HEK293 (cell line): ENCODE results near the gene SUPT5H.

Experiments used
- CTCF ChIA-PET: fragments of 350-600 bp; formaldehyde crosslinking; extraction: SDS; loops from one replicate; lab custom pipeline; 2021; ENCODE audit warnings: antibody characterized with exemption; lab: Yijun Ruan, JAX
- POLR2A ChIA-PET: fragments of 300-600 bp; formaldehyde crosslinking; extraction: SDS; loops from one replicate; lab custom pipeline; 2020; ENCODE audit warnings: antibody characterized with exemption, inconsistent platforms; lab: Yijun Ruan, JAX
- H3K27ac ChIP-seq: fragments of 200-500 bp; sonication (Bioruptor generic); 2 replicates; pipeline ENCODE4 v1.5.1; 2014; ENCODE audit warnings: low read depth, low read length, control low read depth, inconsistent platforms; ENCODE audit errors: extremely low read depth
- H3K36me3 ChIP-seq, 2 experiments: fragments of 200-500 bp in 1 of 2; sonication (Bioruptor generic) in 1 of 2; 1 replicate in 1 of 2; 2 replicates in 1 of 2; pipeline ENCODE4 v1.5.1; 2014 to 2017; ENCODE audit warnings: inconsistent platforms in 2 of 2, low read length in 2 of 2; ENCODE audit not compliant: control insufficient read depth in 2 of 2, insufficient read depth in 1 of 2
- H3K4me1 ChIP-seq: fragments of 200-500 bp; sonication (Bioruptor generic); 2 replicates; pipeline ENCODE4 v1.5.1; 2014; ENCODE audit warnings: mild to moderate bottlenecking, low read length, inconsistent platforms; ENCODE audit not compliant: control insufficient read depth, insufficient read depth
- H3K4me3 ChIP-seq: 2 replicates; pipeline ENCODE4 v1.5.1; 2011; ENCODE audit warnings: low read depth, mild to moderate bottlenecking, control low read depth, low read length, moderate library complexity
- H3K9me3 ChIP-seq: fragments of 200-500 bp; sonication (Bioruptor generic); 2 replicates; pipeline ENCODE4 v1.5.1; 2014; ENCODE audit warnings: low read depth, low read length, inconsistent platforms; ENCODE audit not compliant: control insufficient read depth, insufficient read depth
- HOXC10 ChIP-seq: sonication (generic); formaldehyde crosslinking; IDR thresholded peaks from 2 replicates; pipeline ENCODE4 v1.8.1; 2023; ENCODE audit warnings: mild to moderate bottlenecking, missing genetic modification reagents
- KLF16 ChIP-seq: fragments of 450-650 bp; formaldehyde crosslinking; IDR thresholded peaks from 2 replicates; pipeline ENCODE4 v1.5.1; 2017; ENCODE audit warnings: missing biosample characterization, missing genetic modification characterization
- KLF8 ChIP-seq: fragments of 450-650 bp; formaldehyde crosslinking; IDR thresholded peaks from 2 replicates; pipeline ENCODE4 v1.5.1; 2016; ENCODE audit warnings: missing biosample characterization, missing genetic modification characterization
- KLF9 ChIP-seq: fragments of 450-650 bp; formaldehyde crosslinking; IDR thresholded peaks from 2 replicates; pipeline ENCODE4 v1.5.1; 2016; ENCODE audit warnings: missing biosample characterization, missing genetic modification characterization, low read depth
- MYNN ChIP-seq: fragments of 450-650 bp; formaldehyde crosslinking; IDR thresholded peaks from 2 replicates; pipeline ENCODE4 v1.5.1; 2016; ENCODE audit warnings: missing biosample characterization, missing genetic modification characterization, borderline replicate concordance
- SCRT2 ChIP-seq: fragments of 450-650 bp; formaldehyde crosslinking; IDR thresholded peaks from 2 replicates; pipeline ENCODE4 v1.5.1; 2016; ENCODE audit warnings: missing biosample characterization, missing genetic modification characterization
- ZBTB21 ChIP-seq: fragments of 450-650 bp; formaldehyde crosslinking; IDR thresholded peaks from 2 replicates; pipeline ENCODE4 v1.5.1; 2017; ENCODE audit warnings: missing biosample characterization, missing genetic modification characterization
- ZFP37 ChIP-seq: fragments of 450-650 bp; formaldehyde crosslinking; IDR thresholded peaks from 2 replicates; pipeline ENCODE4 v1.5.1; 2016; ENCODE audit warnings: missing biosample characterization, missing genetic modification characterization
- ZNF112 ChIP-seq: fragments of 450-650 bp; formaldehyde crosslinking; IDR thresholded peaks from 2 replicates; pipeline ENCODE4 v1.5.0; 2017; ENCODE audit warnings: missing biosample characterization, missing genetic modification characterization
- ZNF121 ChIP-seq: fragments of 450-650 bp; formaldehyde crosslinking; IDR thresholded peaks from 2 replicates; pipeline ENCODE4 v1.5.1; 2016; ENCODE audit warnings: missing biosample characterization, missing genetic modification characterization
- ZNF138 ChIP-seq: fragments of 450-650 bp; formaldehyde crosslinking; IDR thresholded peaks from 2 replicates; pipeline ENCODE4 v1.5.1; 2016; ENCODE audit warnings: missing biosample characterization, missing genetic modification characterization, borderline replicate concordance
- ZNF157 ChIP-seq: fragments of 450-650 bp; formaldehyde crosslinking; IDR thresholded peaks from 2 replicates; pipeline ENCODE4 v1.5.1; 2016; ENCODE audit warnings: missing biosample characterization, missing genetic modification characterization
- ZNF184 ChIP-seq: fragments of 450-650 bp; IDR thresholded peaks from 2 replicates; pipeline ENCODE4 v1.5.1; 2018; ENCODE audit warnings: missing biosample characterization, mild to moderate bottlenecking, missing genetic modification characterization
- ZNF24 ChIP-seq: fragments of 450-650 bp; formaldehyde crosslinking; IDR thresholded peaks from 2 replicates; pipeline ENCODE4 v1.5.1; 2016; ENCODE audit warnings: missing biosample characterization, missing genetic modification characterization
- ZNF398 ChIP-seq: fragments of 450-650 bp; formaldehyde crosslinking; IDR thresholded peaks from 2 replicates; pipeline ENCODE4 v1.5.1; 2017; ENCODE audit warnings: missing biosample characterization, missing genetic modification characterization
- ZNF449 ChIP-seq: fragments of 450-650 bp; formaldehyde crosslinking; IDR thresholded peaks from 2 replicates; pipeline ENCODE4 v1.5.1; 2017; ENCODE audit warnings: missing biosample characterization, mild to moderate bottlenecking, missing genetic modification characterization, moderate library complexity
- ZNF514 ChIP-seq: fragments of 450-650 bp; formaldehyde crosslinking; IDR thresholded peaks from 2 replicates; pipeline ENCODE4 v1.5.1; 2016; ENCODE audit warnings: missing biosample characterization, missing genetic modification characterization
- ZNF561 ChIP-seq: fragments of 450-650 bp; IDR thresholded peaks from 2 replicates; pipeline ENCODE4 v1.5.1; 2018; ENCODE audit warnings: missing biosample characterization, missing genetic modification characterization, borderline replicate concordance
- ZNF571 ChIP-seq: fragments of 450-650 bp; formaldehyde crosslinking; IDR thresholded peaks from 2 replicates; pipeline ENCODE4 v1.5.0; 2017; ENCODE audit warnings: missing biosample characterization, missing genetic modification characterization
- ZNF843 ChIP-seq: fragments of 450-650 bp; formaldehyde crosslinking; IDR thresholded peaks from 2 replicates; pipeline ENCODE4 v1.5.1; 2016; ENCODE audit warnings: missing biosample characterization, missing genetic modification characterization
- TF ChIP-seq, protein P1 (sequence below): fragments of 450-650 bp; formaldehyde crosslinking; conservative IDR thresholded peaks from 2 replicates; pipeline ENCODE4 v1.5.1; 2016; ENCODE audit warnings: low read depth, missing biosample characterization, missing genetic modification characterization
- TF ChIP-seq, protein P2 (sequence below): fragments of 450-650 bp; formaldehyde crosslinking; IDR thresholded peaks from 2 replicates; pipeline ENCODE4 v1.5.1; 2016; ENCODE audit warnings: missing biosample characterization, missing genetic modification characterization

The SUPT5H gene

DNA sequence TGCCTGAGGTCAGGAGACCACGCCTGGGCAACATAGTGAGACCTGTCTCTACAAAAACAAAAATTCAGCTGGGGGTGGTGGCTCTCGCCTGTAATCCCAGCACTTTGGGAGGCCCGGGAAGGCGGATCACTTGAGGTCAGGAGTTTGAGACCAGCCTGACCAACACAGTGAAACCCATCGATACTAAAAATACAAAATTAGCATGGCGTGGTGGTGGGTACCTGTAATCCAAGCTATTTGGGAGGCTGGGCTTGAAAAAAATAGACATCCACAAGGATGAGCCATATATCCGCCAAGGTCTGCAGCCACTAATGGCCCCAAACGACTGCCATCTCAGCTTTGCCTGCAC, 12.7 kb upstream of the SUPT5H start:
- Histone ChIP-seq H3K27ac (peak overlapping the region; percentile 100), H3K4me1 (peaks cover 30% of the 10 kb centered on the region), H3K4me3 (no peak overlapping the region), H3K9me3 (no peaks in the 10 kb centered on the region), H3K36me3 (peaks cover 32 to 43% of the 10 kb centered on the region in 2 experiments)
- TF ChIP-seq ZNF571 (tag by site-specific recombination) (no peak), ZNF121 (tag by site-specific recombination) (peak; percentile 63; the same call in 1 of the 2 replicates)
- ChIA-PET POLR2A (interaction anchor here (0.6 to 3.4 kb wide), 14 partner anchors 8 to 603 kb away, joined by 3 to 20 read pairs (median 6); partner anchors contain the start of genes MED29, PAF1, PLEKHG2 and SAMD4B), CTCF (interaction anchor here (0.6 to 1.8 kb wide), 8 partner anchors 11 to 101 kb away, joined by 3 to 10 read pairs (median 4); partner anchors contain the start of gene EID2B)

DNA sequence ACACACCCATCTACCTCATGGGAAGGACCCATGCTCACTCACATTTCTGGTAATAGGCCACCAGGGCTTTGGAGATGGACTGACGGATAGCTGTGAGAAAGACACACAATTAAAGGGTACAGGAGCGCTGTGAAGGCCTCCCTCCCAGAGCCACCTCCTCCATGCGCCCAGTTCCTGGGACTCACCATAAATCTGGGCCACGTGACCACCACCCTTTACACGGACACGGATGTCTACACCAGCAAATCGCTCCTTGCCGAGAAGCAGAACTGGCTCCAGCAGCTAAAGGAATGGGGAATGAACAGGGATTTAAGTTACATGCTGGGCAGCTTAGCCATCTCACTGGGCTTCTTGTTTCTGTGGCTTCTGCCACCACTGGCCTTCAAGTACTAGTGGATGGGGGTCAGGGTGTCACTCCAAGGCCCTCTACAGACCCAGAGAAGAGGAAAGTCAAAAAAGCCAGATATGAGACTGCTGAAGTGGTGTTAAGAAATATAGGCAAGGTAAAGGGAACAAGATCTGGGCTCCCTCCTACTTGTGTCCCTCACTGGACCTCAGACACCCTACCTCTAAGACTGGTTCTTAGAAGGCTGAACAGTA, 11.8 kb upstream of the SUPT5H start:
- TF ChIP-seq HOXC10 (CRISPR knock-in tag) = no peak
- no peak for TF ChIP-seq KLF8 (tag by site-specific recombination)
- TF ChIP-seq ZBTB21 (tag by site-specific recombination) = no peak
- TF ChIP-seq ZNF561 = no peak
- TF ChIP-seq ZNF184 (tag by site-specific recombination) = no peak
- TF ChIP-seq ZFP37 (tag by site-specific recombination) = no peak
- TF ChIP-seq ZNF112 (tag by site-specific recombination) = no peak
- no peak for TF ChIP-seq ZNF843 (tag by site-specific recombination)
- no peak for TF ChIP-seq ZNF514 (tag by site-specific recombination)
- no peak for TF ChIP-seq ZNF138 (tag by site-specific recombination)
- TF ChIP-seq KLF16 (tag by site-specific recombination) = no peak
- TF ChIP-seq MYNN (tag by site-specific recombination) = no peak
- TF ChIP-seq, protein P1, sequence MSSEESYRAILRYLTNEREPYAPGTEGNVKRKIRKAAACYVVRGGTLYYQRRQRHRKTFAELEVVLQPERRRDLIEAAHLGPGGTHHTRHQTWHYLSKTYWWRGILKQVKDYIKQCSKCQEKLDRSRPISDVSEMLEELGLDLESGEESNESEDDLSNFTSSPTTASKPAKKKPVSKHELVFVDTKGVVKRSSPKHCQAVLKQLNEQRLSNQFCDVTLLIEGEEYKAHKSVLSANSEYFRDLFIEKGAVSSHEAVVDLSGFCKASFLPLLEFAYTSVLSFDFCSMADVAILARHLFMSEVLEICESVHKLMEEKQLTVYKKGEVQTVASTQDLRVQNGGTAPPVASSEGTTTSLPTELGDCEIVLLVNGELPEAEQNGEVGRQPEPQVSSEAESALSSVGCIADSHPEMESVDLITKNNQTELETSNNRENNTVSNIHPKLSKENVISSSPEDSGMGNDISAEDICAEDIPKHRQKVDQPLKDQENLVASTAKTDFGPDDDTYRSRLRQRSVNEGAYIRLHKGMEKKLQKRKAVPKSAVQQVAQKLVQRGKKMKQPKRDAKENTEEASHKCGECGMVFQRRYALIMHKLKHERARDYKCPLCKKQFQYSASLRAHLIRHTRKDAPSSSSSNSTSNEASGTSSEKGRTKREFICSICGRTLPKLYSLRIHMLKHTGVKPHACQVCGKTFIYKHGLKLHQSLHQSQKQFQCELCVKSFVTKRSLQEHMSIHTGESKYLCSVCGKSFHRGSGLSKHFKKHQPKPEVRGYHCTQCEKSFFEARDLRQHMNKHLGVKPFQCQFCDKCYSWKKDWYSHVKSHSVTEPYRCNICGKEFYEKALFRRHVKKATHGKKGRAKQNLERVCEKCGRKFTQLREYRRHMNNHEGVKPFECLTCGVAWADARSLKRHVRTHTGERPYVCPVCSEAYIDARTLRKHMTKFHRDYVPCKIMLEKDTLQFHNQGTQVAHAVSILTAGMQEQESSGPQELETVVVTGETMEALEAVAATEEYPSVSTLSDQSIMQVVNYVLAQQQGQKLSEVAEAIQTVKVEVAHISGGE (tag by site-specific recombination) = no peak
- no peak for TF ChIP-seq ZNF449
- TF ChIP-seq, protein P2, sequence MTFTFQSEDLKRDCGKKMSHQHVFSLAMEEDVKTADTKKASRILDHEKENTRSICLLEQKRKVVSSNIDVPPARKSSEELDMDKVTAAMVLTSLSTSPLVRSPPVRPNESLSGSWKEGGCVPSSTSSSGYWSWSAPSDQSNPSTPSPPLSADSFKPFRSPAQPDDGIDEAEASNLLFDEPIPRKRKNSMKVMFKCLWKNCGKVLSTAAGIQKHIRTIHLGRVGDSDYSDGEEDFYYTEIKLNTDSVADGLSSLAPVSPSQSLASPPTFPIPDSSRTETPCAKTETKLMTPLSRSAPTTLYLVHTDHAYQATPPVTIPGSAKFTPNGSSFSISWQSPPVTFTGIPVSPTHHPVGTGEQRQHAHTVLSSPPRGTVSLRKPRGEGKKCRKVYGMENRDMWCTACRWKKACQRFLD (tag by site-specific recombination) = no peak
- TF ChIP-seq ZNF157 (tag by site-specific recombination) = no peak
- no peak for TF ChIP-seq ZNF24 (tag by site-specific recombination)
- TF ChIP-seq SCRT2 = no peak
- TF ChIP-seq KLF9 (tag by site-specific recombination) = no peak
- TF ChIP-seq ZNF398 (tag by site-specific recombination) = no peak
- POLR2A ChIA-PET = interaction anchor here (0.7 to 3.4 kb wide), 8 partner anchors 7 to 47 kb away, joined by 3 to 20 read pairs (median 8); partner anchors contain the start of genes MED29, PAF1, PLEKHG2 and SUPT5H

More for the DNA sequence above, 11.8 kb upstream of the SUPT5H start:
- H3K9me3 ChIP-seq = no peaks in the 10 kb centered on the region
- H3K4me1 ChIP-seq = peaks cover 30% of the 10 kb centered on the region
- peaks cover 32 to 43% of the 10 kb centered on the region in 2 experiments for H3K36me3 ChIP-seq
- peak overlapping the region; percentile 100 for H3K27ac ChIP-seq
- CTCF ChIA-PET = interaction anchor here (0.6 to 1.8 kb wide), 7 partner anchors 19 to 287 kb away, joined by 3 to 10 read pairs (median 4); partner anchors contain the start of gene EID2B
- H3K4me3 ChIP-seq = no peak overlapping the region
